GM19099 (cell line): ENCODE measurements around the gene CACNA1H.

Source experiments
- POLR2A ChIP-seq: IDR thresholded peaks from 3 replicates; pipeline ENCODE4 v1.6.1; 2011; ENCODE audit warnings: low read depth; ENCODE audit not compliant: insufficient read length; ENCODE audit errors: extremely low read depth

CACNA1H gene

DNA sequence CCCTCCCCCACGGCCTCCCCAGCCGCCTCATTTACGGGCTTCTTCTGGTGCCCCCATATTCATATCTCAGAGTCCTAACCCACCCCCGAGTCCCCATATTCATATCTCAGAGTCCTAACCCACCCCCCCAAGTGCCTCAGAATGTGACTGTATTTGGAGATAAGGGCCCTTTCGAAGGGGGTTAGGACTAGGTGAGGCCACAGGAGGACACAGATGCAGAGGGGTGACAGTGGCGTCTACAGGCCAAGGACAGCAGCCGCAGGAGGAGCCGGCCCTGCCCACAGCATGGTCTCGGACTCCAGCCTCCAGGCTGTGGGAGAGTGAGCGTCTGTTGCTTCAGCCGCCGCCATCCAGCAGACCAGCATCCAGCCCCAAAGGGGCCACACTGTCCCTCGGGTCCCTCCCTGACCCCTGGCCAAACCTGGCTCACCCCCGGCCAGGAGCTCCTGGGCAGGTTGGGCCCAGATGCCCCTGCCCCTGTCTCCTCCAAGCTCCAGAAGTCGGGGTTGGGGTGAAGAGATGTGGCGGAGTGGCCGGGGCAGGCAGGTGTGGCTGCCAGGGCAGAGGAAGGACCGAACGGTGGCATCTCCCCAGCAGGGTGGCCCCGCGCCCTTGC is 25.5 kb downstream of the CACNA1H start:
- TF ChIP-seq POLR2A: no peak

DNA sequence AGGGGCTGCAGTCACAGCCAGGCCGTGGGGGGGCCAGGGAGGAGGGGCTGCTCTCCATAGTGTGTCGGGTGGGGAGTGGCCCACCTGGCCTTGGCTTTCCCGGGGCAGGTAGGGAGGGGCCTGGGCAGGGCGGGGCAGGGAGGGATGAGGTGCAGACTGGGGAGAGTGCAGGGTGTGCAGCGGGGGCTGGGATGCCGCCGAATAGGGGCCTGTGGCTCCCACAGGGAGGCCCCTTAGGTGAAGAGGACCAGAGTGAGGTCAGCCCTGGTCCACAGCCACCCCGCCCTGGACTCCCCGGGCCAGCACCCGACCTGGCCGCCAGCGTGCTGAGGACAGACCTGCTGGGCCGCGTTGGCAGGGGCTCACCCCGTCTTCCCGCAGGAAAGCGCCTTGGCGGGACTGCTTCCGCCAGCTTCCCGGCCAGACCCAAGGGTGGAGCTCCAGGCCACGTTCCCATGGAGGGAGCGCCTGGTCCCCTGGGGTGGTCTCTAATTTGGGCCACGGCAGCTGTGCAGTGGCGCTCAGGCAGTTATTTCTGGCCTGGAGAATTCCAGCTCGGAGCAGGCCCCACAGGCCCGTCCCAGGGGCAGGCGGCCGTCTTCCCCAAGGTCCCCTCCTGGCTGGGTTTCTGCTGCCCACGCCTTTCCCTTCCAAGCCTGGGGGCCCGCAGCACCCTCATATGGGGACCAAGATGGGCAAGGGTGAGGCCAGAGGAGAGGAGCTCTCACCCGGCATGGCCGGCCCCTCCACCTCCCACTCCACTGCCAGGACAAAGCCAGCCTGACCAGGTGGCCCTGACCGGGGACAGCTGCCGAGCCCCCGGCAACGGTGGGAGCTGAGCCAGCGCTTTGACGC is 27.9 kb downstream of the CACNA1H start:
- no peak for TF ChIP-seq POLR2A

DNA sequence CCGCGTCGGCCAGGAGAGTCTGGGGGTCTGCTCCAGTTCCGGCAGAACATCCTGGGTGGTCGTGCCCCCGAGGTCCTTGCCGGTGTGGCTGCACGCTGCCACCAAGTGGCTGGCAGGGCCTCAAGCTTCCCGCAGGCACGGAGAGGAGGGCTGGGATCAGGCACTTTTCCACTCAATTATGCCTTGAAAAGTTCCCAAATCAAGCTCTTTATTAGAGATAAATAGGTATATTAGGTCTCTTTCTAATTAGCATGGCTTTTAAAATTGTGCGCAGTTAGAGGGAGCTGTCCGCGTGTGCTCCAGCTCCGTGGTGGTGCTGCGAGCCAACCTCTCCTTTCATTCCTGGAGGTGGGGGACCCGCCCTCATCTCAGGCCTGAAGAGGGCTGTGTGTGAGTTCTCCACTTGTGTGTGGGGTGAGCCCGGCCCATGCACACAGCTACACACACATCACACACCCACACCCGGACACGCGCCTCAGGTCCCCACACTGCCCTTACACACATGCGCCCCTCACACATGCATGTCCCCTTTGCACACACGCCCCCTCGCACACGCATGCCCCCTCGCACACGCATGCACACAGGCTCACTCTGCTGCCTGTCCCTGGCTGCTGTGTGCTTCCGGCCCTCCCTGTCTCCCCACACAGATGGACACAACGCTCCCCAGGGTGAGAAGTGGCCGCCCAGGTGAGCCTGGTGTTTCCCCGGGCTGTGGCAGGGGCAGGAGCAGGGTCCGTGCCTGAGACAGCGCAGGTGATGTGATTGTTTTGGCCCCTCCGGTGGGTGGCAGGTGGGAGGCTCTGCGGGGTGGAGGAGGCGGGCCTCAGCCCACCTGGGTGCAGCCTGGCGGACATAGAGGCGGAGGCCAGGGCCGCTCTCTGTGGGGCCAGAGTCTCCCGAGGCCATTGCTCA is 28.8 kb downstream of the CACNA1H start:
- TF ChIP-seq POLR2A: no peak

DNA sequence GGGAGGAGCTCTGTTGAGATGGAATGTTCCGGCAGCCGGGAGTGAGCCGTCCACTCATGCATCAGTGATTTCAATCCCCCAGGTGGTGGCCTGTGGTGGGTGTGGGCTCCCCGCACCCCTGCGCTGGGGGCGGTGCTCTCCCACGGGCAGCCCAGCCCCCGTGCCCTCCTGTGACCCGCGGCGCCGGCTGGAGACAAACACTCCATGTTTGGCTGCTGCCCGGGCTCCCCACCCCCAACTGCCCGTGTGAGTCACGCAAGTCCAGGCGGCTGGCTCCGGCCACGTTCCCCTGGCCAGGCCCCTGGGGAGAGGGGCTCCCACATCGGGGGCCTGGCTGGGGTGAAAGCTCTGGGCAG is 29.4 kb downstream of the CACNA1H start:
- TF ChIP-seq POLR2A: no peak

DNA sequence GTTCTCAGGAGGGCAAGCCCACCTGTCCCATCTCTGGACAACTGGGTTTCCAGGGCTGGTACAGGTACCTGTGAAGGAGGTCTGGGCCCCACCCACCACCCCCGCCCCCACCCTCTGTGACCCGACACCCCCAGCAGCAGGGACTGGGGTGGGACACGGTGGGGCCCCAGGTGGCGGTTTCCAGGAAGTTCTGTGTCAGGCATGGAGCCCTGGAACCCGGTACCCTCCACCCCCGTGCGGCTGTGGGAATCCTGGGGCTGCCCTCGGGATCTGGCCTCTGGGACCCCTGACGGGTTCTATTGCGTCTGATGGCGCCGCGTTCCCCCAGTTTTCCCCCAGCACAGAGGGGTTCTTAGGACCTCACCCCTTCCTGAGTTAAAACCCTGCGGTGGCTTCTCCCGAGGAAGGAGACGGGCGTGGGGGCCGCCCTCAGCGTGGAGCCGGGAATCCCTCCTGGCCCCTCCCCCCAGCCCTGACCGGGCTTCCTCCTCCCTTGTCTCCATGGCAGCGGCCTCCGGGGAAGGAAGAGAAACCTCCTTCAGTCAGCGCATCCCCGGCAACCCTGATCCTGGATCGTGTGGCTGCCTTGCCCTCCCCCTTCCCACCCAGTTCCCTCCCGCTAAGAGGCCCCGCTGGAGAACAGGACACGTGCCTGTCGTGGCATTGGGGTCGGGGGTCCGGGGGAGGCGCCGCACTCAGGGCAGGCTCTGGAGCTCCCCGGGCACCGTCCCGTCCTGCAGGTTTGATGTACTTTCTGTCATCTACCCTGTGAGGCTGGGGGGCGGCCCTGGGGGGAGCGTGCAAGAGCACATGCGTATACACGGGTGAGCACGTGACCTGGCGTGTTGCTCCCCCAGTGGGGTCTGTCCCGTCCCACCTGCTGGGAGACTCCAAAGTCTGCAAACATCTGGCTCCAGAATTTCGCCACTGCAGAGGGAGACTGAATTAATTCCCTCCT is 30.3 kb downstream of the CACNA1H start:
- TF ChIP-seq POLR2A: no peak

DNA sequence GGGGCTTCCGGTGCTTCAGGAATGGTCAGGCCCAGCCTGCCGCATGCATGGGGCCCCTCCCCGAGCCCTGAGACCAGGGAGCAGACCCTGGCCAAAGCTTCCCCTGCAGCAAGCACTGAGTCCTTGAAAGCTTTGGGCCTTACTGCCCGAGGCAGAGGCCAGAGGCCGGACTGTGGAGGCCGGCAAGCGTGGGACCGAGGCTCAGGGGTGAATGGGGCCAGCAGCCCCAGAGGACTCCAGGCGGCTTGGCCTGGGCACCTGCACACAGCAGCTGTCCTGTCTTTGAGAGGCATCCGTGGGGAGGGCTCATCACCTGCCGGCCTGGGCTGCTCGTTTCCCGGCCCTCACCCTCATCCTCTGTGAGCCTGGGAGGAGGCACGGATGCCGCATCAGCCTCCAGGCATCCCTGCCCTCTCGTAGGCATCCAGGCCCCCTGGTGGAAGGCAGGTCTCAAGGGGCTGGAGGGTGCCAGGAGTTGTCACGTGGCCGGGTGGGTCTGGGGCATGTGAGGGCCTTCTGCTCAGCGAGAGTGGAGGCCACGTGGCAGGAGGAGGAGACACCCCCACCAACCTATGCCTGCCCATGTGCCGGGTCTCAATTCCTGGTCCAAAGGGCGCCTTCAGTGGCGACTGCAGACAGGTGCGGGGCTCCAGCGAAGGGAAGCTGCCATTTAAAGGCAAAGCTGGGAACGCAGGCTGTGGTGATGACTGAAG is 31.4 kb downstream of the CACNA1H start:
- TF ChIP-seq POLR2A: no peak

DNA sequence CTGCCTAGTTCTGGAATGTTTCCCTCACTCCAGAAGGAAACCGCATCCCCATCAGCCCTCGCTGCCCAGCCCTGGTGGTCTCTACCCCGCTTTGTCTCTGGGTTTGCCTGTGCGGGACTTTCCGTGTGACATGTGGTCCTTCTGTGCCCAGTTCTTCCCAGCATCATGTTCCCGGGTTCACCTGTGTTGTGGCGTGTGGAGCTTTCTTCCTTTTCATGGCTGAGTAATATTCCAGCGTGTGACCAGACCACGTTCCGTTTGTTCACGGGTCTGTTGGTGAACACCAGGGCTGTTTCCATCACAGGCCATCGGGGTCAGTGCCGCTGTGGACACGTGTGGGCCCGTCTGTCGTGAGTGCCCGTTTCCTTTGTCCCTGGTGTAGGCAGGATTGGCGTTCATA is 32.1 kb downstream of the CACNA1H start:
- TF ChIP-seq POLR2A: no peak

DNA sequence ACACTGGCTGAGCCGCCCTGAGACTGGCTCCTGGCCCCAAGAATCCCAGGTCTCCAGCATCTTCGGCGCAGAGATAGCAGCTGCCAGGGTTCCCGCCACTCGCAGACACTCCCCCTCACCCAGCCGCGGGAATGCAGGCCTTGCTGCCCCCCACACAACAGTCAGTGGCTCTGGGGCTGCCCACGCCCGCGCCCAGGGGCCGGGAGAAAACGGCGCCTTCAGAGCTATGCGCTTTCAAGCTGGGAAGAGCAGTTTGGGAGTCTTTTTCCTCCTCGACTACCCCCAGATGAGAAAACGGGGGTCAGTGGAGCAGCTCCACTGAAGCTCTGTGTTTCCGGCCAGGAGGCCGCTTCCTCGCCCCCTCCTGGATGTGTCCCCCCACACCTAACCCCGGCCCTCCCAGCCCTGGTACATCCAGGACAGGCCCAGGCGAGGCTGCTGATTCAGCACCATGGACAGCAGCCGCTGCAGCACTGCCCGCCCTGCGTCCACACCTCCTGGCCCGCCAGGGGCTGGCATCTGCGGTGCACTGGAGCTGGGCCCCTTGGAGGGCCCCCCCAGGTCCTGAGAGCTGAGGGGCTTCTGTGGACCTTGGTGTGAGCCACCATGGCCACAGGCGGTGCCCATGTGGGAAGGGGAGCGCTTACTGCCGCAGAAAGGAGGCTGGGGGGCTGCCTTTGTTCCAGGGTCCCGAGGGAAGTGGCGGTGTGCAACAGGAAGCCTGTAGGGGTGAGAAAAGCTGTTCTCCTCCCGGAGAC is 35.7 kb downstream of the CACNA1H start:
- no peak for TF ChIP-seq POLR2A

DNA sequence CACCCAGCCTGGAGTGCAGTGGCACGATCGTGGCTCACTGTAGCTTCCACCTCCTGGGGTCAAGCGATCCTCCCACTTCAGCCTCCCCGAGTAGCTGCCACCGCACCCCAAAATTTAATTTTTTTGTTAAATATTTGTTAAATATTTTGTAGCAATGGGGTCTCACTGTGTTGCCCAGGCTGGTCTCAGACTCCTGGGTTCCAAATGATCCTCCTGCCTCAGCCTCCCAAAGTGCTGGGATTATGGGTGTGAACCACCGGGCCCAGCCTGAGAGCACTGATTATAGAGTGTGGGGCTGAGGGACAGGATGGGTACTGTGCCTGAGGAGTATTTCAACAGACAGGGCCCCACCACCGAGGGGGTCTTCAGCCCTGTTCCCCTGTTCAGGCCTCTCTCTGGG is 36.5 kb downstream of the CACNA1H start:
- no peak for TF ChIP-seq POLR2A

DNA sequence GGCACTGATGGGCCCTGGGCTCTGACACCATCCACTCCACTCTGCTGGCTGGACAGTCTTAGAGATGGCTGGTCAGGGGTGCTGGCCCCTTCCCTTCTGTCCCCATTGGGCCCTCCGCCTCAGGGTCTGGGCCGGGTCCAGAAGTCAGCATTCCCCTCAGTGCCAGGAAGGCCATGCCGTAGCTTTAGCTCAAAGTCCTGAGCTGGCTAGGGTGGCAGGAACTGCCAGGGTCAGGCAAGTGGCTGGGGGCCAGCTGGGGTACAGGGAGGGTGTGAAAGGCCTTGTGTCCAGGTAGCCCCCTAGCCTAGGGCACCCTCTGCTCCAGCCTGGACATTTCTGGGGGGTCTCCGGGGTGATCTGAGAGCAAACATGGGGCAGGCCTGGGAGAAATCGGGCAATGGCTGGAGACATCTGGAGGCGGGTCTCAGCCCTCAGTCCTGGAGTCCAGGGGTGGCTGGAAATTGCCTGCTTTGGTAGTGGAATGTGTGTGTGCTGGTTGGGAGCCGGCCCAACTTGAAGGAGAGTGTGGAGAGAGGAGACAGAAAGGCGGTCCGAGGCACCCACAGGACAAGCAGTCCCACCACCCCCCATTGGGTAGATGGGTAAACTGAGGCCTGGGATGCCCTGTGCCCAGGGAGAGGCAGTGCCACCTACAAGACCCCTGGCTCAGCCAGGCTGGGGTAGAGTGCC is 39.6 kb downstream of the CACNA1H start:
- no peak for TF ChIP-seq POLR2A

DNA sequence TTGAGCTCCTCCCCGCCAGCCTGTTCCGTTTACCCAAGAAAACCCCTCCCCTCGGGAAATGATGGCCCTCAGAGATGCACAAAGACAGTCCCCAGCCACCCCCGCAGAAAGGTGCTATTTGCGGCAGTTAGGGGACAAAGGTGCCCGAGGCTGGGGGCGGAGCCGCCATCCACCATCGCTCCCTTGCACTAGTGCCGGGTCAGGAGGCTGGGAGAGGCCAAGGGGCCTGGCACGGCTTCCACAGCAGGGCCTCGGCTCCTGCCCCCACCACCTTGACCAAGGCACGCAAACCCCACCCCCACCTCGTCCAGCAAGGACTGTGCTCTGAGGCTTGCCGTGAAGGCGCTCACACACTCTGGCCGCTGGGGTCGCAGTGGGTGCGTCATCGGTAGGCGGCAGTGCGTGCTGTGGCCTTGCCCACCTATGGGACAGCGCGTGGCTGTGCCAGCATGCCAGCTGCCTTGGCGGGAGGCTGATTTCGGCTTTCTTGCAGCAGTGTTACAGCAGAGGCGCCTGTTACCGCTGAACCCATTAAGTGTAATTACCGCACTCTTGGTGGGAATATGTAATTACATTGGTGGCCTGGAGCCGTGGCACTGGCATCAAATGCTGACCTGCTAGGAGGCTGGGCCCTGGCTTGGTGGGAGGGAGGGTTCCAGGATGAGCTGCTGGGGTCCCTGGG is 40.4 kb downstream of the CACNA1H start:
- no peak for TF ChIP-seq POLR2A
